Cardiac fibroblast (primary cell): ENCODE measurements around the gene KCNQ2.
"Not testable (repeated sequence)": the region's sequence is repeated elsewhere in the genome, so short reads cannot be mapped to it uniquely, and the experiment has no call there.

Experiments used
- DNase-seq, 2 donors: peaks; one replicate each; pipeline versions ENCODE4 v3.0.0 to v3.0.0-alpha.2; 2010; ENCODE audit warnings: low read depth in 2 of 2
- H3K4me3 ChIP-seq, 2 donors: replicated peaks in 1 of 2; 1 replicate in 1 of 2; 2 replicates in 1 of 2; pipeline ENCODE4 v1.5.1; 2011; ENCODE audit warnings: low read depth in 2 of 2, low read length in 2 of 2, mild to moderate bottlenecking in 2 of 2, moderate library complexity in 1 of 2
- CTCF ChIP-seq: IDR thresholded peaks from one replicate; pipeline ENCODE4 v1.5.1; 2011; ENCODE audit warnings: low read depth, mild to moderate bottlenecking, low read length, inconsistent platforms

Gene KCNQ2

DNA sequence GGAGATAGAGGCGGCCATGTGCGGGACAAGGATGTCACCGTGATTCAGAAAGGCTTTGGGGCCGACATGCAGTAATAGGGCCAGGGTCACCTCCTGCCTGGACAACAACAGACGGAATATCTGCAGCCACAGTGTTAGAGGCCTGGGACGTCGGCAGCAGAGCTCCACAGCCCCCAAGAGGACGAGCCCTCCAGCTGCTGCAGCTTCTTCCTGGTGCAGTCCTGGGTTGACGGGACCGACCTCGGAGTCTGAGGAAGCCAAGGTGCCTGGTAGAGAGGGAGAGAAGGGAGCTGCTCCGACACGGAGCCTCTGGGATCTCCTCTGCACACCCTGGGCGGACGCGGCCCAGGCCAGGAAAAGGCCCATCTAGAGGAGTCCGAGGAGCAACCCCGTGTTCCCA is 88.1 kb downstream of the KCNQ2 start:
- no peak for TF ChIP-seq CTCF
- H3K4me3 ChIP-seq = no peak overlapping the region
- DNase-seq = no peak

GRCh38 chr20:63383556-63383955 is 88.9 kb downstream of the KCNQ2 start:
- TF ChIP-seq CTCF = no peak
- no peak for DNase-seq
- H3K4me3 ChIP-seq = no peak overlapping the region

- no peak for TF ChIP-seq CTCF
- DNase-seq = no peak
- H3K4me3 ChIP-seq = no peak overlapping the region
Observed at GRCh38 chr20:63382551-63383300, 89.7 kb downstream of the KCNQ2 start.

DNA sequence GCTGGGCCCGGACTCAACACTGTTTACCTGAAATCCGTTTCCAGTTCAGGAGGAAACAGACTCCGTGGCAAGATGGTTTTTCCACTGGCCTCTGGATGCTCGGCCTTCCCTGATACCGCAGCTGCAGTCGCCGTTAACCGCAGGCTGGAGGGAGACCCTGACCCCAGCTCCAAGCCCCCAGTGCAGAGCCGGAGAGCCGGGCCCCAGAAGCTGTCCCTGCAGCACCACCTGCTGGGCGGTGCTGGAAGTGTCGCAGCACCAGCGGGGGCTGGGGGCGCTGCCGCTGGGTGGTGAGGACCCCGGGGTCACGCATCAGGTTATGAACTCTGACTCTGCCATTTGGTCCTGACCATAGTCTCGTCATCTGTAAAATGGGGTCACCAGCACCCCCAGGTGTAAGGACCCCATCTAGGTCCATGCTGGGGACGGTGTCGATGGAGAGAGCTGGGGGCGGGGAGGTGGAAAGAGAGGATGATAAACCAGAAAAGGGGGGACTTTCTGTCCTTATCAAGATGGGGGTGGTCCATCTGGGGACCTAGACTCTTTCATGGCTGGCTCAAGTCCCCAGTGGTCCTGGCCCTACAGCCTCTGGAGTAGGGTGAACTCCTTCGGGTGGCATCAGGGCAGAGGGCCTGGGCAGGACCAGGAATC is 90.5 kb downstream of the KCNQ2 start:
- no peak overlapping the region for H3K4me3 ChIP-seq
- peak; percentile 95 for TF ChIP-seq CTCF
- peak in 1 of 2 donors; percentile 2 for DNase-seq

GRCh38 chr20:63380346-63380870 is 92.0 kb downstream of the KCNQ2 start:
- no peak for DNase-seq
- no peak for TF ChIP-seq CTCF
- H3K4me3 ChIP-seq = no peak overlapping the region

GRCh38 chr20:63379872-63380271 is 92.6 kb downstream of the KCNQ2 start:
- not testable (repeated sequence) for H3K4me3 ChIP-seq, DNase-seq

GRCh38 chr20:63379296-63379695 is 93.2 kb downstream of the KCNQ2 start:
- no peak for DNase-seq

More at GRCh38 chr20:63379296-63379695, 93.2 kb downstream of the KCNQ2 start:
- TF ChIP-seq CTCF = no peak
- H3K4me3 ChIP-seq = no peak overlapping the region
